Activated CD8-positive, alpha-beta memory T cell treated with anti-CD3 and anti-CD28 coated beads, Interleukin-2, amount 50 U/mL, for 1 hour (primary cell): ENCODE measurements around the gene ARPC4.

Source experiments
- DNase-seq: peaks from one replicate; pipeline ENCODE4 v3.0.0-alpha.2; 2020; ENCODE audit errors: extremely low read depth

Gene ARPC4

DNA sequence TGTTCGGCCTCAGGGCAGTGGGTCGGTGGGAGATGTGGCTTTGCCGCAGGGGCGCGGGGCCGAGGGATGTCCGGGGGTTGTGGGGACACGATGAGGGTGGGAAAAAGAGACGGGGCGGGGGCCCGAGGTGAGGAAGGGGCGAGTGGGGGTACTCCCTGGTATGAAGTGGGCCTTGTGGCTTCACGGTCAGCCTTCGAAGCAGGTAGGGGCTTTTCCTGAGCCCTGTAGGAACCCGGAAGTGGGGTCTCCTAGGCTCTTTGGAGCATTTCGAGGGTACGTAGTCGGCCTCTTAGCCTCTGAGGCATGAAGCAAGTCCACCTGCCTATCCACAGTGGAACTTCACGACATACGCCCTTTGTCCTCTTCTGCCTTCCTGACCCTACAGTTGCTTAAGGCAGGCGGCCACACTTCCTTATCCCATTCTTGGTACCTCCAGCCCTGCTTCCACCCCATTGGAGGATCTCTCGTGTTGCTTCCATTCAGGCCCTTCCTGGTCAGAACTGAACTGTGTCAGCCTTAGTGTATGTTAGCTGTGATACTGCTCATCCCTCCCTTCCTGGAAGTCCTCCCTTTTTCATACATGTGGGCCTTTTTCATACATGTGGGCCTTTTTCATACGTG lies 389 bp downstream of the ARPC4 start:
- no peak for DNase-seq

DNA sequence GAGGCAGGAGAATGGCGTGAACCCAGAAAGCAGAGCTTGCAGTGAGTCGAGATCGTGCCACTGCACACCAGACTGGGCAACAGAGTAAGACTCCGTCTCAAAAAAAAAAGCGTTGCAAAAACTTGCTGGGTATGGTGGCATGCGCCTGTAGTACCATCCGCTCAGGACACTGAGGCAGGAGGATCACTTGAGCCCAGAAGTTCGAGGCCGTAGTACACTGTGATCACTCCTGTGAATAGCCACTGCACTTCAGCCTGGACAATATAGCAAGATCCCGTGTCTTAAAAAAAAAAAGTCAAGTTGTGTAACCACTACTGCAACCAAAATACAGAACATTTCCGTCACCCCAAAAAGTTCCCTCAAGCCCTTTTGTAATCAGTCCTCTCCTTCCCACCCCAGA lies 1.5 kb downstream of the ARPC4 start:
- DNase-seq = no peak

DNA sequence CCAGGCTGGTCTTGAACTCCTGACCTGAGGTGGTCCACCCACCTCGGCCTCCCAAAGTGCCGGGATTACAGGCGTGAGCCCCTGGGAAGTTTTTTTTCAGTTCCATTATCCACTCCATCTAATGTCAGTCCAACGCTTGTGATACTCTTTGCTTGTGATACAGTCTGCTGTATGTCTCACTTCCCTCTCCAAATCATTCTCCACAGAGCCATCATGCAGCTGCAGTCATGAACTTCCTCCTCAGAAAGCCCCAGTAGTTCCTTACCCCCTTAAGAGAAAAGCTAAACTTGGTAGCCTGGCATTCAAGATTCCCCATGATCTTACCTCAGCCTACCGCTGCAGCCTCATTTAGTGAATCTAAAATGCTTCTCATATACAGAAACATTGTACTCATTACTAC lies 2.3 kb downstream of the ARPC4 start:
- no peak for DNase-seq

DNA sequence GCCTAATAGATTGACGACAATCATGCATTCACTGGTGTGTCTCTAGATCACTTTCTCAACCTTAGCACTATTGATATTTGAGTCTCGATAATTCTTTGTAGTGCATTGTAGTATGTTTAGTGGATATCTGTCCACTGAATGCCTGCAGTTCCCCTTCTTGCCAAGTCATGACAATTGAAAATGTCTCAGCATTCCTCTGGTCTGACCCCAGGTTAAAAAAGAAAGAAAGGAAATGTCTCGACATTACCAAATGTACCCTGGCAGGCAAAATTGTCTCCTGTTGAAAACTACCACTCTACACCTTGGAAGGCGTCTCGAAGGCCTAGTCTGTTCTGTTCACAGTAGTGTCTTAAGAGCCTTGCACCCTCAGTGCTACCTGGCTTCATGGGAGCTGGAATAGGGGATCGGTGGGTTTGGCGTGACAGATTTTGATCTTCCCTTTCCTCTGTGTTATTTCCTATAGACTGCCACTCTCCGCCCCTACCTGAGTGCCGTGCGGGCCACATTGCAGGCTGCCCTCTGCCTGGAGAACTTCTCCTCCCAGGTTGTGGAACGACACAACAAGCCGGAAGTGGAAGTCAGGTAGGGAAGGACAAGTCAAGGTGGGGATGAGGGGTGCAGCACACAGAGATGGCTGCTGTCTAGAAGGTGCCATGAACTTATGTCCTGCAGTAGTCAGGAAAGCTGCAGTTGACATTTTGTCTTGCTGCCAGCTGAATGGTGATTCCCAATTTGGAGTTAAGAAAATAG lies 4.5 kb downstream of the ARPC4 start:
- no peak for DNase-seq

DNA sequence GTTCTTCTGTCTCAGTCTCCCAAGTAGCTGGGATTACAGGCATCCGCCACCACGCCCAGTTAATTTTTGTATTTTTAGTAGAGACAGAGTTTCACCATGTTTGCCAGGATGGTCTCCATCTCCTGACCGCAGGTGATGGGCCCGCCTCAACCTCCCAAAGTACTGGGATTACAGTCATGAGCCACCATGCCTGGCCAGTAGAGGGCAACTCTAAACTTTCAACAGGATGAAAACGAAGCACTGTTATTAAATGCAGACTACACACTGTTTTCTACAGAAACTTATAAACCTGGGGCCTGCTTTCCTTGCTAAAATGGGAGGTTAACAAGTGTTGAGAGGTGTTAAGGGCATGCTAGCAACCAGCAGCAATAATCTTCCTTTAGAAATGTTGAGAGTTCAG lies 7.6 kb downstream of the ARPC4 start:
- no peak for DNase-seq

DNA sequence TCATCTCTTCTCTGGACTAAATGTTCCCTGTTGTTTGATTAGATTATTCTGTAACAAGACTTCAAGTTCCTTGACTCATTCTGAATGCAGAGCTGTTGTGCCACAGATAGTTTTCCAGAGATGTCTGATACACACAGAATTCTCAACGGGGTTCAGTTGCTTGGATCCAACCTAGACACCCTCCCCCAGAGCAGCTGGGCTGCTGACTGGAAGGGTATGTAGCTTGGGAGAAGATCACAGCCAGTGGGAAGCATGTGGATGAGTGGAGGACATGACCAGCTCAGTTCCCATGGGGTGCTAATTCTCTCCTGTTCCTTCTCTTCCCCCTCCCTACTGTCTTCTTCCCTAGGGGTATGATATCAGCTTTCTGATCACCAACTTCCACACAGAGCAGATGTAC lies 10.6 kb downstream of the ARPC4 start:
- DNase-seq = no peak

DNA sequence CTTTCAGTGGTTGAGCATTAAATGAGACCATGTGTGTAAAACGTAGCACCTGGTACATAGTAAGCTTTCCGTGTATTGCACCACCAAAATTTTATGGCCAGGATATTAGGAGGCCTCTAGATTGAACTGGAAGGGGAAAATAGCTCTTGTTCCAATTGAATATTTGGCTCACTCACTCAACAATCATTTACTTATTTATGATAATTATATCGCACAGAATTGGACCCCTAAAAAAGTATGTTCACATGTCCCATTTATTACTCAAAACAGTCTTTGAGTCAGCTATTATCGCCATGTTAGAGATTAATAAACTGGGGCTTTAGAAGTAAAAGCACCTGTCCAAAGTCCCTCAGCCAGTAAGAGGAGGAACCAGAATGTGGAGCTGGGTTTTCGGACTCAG lies 12.1 kb downstream of the ARPC4 start:
- DNase-seq = no peak

DNA sequence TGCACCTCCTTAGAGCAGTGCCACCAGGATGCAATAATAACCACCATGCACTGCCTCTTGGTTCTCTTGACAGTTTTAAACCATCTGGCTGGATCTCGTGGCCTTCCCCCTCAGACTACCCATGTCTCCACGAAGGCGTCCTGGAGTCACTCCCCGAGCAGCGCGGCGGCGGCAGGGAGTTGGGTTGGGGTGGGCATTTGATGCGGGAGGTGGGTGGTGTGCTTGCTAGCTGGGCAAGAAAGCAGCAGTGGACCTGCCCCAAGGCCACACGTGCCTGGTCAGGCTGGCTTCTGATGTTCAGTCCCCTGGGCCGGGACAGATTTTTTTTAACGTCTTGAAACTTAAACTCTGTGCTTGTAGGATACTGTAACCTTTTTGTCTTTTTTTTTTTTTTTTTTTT lies 13.3 kb downstream of the ARPC4 start:
- no peak for DNase-seq

DNA sequence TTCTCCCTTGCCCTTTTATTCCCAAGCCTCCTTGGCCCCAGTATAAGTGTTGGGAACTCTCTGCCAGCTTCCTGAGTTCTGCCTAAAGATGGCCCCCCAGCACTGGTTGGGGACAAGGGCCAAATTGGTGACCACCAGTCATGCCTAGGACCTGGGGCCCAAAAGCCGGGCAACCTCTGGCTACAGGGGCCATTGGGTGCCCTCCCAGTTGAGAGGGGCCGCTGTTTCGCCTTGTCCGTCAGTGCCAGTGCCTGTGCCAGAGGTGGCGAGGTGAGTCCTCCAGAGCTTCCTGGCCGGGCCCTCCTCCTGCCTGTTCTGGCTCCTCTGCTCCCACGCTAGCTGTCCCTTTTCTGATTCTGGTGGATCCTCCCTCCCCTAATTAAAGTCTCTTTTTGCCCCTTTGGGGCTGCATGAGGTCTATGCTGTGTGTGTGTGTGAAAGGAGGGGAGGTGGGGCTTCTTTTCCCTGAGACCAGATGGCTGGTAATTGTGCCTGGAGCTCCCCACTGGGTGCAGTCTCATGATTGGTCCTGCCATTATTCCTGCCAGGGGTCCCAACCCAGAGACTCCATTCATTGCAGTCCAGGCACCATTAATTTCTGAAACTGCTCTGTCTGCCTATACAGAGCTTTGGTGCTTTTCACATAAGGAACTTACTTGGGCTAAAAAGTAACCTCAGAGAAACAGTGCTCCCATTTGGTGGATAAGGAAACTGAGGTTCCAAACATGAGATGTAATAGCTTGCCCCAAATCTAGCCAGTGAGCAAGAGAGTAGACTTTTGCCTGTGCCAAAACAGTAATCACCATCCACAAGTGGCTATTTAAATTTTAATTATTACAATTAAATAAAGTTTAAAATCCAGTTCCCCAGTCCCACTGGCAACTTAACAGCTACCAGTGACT lies 14.1 kb downstream of the ARPC4 start:
- DNase-seq = no peak

DNA sequence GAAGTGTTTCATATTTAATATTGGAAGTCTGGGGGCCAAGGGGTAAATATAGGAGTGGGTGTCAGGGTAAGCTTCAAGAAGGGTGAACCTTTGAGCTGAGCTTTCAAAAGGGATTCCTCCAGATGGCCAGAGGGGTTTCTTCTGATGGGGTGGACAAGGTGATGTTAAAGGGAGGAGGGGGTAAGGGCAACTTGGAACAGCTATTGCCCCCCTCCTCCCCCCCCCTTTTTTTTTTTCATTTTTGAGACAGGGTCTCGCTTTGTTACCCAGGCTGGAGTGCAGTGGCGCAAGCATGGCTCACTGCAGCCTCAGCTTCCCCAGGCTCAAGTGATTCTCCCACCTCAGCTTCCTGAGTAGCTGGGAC lies 15.1 kb downstream of the ARPC4 start:
- no peak for DNase-seq

DNA sequence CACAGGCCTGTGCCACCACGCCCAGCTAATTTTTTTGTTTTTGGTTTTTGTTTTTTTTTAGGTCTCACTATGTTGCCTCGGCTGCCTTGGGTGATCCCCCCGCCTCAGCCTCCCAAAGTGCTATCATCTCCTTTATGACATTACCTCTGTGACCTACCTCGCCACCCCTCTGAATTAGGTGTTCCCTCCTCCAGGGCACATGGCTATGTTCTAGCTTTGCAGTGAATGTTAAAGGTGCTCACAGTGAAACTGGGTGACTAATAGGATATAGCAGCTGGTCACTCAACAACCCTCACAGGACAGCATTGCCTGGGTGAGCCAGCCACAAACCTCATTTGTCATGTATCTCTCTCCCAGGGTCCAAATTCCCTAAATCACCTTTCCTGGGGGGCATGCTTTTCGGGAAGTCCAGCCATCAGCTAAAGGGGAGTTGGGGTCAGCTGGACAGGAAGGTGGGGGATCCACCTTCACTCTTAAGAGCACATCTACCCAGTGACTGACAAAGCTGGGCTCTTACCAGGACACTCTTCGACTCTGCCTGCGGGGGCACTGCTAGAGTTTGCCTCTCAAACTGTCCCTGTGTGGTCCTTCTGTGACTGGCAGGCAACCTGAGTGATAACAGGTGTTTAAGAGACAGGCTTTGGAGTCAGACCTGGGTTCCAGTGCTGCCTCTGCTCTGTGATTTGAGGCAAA lies 15.6 kb downstream of the ARPC4 start:
- DNase-seq = peak; percentile 35

DNA sequence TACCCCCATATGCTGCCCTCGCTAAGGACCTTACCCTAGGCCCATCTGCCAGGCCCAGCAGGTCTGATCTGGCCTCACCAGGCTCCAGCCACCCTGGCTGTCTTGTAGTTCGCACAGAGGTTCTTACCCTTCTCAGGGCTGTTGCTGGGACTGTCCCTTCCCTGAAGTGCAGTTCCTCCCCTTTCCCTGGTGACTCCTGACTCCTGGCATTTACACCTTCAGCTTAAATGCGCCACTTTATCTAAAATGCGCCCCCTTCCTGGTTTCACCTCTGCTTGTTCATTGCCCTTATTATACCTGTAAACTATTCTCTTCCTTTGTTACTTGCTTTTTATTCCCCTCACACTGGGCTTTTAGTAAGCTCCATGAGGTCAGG lies 16.3 kb downstream of the ARPC4 start:
- DNase-seq = no peak

DNA sequence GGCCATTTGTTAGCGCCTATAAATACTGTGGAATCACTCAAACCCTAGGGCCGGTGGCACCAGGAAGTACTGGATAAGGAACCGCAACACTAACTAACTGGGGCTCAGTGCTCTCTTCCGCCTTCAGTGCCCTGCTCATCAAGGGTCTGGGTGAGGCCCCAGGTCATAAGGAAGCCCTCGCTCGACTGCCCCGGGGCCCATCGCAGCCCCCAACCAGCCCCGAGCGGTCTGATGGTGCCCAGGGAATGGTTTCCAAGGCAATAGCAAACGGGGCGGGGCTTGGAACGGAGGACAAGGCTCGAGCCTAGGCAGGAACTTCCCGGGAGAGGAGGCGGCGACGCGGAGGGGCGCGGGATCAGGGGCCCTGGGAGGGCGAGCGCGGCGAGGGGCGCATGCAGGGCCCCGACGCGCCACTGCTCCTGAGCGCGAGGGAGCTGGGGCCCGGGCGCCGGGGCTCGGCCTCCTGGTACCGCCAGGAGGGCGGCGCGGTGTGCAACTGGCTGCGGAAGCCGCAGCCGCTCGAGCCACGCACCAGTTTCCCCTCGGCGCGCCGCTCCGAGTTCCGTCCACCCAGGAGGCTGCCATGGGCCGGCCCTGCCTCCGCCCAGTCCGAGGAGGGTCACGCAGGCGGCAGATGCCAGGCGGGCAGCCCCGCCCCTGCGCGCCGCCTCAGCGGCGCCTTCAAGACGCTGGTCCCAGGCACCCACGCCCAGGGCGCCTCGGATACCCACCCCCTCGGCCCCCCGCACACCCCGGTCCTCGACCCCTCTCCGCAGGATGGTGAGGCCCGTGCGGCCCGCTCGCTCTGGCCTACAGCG lies 16.9 kb downstream of the ARPC4 start, which contains the start of gene TTLL3:
TSS of gene TTLL3 (plus strand) at position 648 of the 818 bp plus-strand sequence. CDS start 400 bp downstream, outside the sequence.
- no peak for DNase-seq

DNA sequence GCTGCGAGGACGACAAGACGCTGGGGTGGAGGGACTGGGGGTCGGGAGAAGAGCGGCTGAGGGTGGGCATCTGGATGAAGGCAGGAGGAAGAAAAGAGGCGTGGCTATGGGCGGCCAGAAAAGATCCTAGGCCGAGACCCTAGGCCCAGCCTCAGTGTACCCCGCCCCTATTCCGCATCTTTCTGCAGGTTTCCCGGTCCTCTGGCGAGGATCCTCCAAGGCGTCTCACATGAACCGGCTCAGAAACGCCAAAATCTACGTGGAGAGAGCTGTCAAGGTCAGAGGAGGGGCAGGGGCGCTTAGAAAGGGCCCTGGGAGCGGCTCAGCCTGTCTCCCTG lies 17.5 kb downstream of the ARPC4 start:
- DNase-seq = no peak

DNA sequence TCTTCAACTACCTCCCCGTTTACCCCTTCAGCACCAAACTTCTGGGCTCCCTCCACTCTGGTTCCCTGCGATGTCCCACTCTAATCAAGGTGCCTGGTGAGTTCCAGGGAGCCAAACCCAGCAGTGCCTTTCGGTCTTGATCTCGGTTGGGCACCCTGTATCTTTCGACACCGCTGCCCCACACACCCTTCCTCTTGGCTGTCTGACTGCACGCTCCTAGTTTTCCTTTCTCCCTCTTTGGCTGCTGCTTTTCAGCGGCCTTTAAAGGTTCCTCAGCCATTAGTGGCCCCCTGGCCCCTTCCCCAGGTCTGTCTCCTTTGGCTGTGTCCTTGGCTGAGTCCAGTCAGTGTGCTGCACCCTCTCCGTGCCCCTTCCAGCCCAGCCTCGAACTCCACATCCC lies 18.0 kb downstream of the ARPC4 start:
- DNase-seq = no peak

DNA sequence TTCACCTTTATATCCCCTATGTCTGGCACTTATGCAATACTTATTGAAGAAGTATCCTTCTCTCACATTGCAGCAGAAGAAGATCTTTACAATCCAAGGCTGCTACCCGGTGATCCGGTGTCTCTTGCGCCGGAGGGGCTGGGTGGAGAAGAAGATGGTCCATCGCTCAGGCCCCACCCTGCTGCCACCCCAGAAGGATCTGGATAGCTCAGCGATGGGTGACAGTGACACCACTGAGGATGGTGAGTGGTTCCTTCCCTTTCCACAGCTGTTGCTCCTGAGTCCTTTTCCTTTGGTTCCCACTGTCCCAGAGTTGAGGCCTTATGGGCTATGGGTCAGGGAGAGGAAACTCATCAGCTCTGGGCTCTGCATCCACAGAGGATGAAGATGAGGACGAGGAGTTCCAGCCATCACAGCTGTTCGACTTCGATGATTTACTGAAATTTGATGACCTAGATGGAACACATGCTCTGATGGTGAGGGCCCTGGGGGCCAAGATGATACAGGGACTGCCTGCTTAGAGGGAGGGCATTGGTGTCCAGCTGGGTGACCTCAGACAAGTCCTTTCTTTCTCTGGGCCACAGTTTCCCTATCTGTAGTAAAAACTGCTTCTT lies 20.1 kb downstream of the ARPC4 start:
- DNase-seq = no peak

DNA sequence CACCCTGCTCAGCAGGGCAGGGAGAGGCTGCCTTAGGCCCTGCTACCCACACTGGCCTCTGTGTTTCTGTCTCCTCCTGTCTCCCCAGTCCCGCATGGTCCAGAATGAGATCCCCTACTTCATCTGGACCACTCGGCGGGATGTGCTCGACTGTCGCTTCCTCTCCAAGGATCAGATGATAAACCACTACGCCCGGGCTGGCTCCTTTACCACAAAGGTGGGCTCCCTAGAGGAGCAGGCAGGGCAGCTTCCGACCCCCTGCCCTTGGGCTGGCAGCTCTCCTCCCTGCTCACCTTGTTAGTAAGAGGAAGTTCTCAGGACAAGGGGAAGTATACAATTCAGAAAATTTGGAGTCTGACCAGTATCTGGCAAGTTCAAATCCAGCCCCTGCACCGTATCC lies 23.1 kb downstream of the ARPC4 start:
- DNase-seq = no peak

DNA sequence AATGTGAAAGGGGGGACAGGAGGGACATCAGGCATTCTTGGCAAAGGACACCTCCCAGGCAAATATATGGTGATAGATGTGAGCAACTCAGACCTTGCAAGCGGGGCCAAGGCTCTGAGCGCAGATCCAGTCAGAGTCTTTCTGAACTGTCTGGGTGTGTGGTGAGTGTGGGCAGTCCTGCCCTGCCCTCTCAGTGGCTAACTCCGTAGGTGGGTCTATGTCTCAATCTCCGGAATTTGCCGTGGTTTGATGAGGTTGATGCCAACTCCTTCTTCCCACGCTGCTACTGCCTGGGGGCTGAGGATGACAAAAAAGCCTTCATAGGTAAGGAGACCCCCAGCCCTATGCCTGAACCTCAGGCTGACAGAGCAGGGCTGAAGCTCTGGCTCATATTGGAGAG lies 24.6 kb downstream of the ARPC4 start:
- no peak for DNase-seq

DNA sequence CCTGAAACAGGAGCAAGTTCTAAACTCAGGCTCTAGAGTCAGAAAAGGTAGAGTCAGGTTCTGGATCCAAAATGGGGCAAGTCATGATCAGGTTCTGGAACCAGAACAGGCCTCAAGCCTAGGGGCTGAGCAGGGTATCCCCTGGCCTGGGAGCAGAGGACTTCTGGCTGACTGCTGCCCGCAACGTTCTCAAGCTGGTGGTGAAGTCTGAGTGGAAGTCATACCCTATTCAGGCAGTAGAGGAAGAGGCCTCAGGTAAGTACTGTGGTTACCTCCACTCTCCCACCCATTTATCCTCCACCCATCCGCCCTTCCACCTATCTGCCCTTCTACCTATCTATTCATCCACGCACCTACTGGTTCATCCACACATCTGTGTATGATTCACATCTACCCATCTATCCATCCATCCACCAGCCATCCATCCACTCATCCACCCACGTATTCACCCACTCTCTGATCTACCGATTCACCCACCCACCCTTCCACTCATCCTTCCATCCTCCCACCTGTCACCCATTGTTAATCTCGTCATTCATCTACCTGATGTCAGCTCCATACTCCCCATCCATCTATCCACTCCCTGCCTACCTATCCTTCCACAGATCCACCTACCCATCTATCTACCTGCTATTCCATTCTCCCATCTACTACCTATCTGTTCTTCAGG lies 25.9 kb downstream of the ARPC4 start:
- DNase-seq = no peak

DNA sequence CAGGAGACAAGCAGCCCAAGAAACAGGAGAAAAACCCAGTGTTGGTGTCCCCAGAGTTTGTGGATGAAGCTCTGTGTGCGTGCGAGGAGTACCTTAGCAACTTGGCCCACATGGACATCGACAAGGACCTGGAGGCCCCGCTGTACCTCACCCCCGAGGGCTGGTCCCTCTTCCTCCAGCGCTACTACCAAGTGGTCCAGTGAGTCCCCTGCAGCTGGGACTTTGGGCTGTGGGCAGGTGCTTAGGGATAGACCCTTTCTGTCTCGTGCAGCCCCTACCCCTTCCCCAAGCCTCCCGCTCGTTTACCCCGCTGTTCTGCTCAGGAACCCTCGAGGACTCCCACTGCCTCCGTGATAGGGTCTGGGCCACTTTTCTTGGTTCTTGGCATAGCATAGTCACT lies 27.7 kb downstream of the ARPC4 start:
- DNase-seq = no peak
